Tibial nerve (tissue), 4 donors: ENCODE results near the gene USP7. TPM values are rescaled to one million over a fixed set of nuclear protein-coding genes. Genes with fewer than 3 reads are reported as not detected.

Source experiments
- DNase-seq, 2 donors: peaks; one replicate each; pipeline ENCODE4 v3.0.0-alpha.2; 2019; ENCODE audit warnings: low spot score in 2 of 2
- H3K27ac ChIP-seq, 4 donors: fragments of 200-600 bp; sonication (generic) in 3 of 4; one replicate each; pipeline ENCODE4 v1.5.1; 2017 to 2019; ENCODE audit warnings: mild to moderate bottlenecking in 1 of 4
- H3K27me3 ChIP-seq, 2 donors: fragments of 200-600 bp; sonication (generic) in 1 of 2; one replicate each; pipeline versions ENCODE4 v1.5.1 to v1.6.0; 2017 to 2019
- H3K36me3 ChIP-seq, 3 donors: fragments of 200-600 bp; sonication (generic); one replicate each; pipeline ENCODE4 v1.5.1; 2018 to 2019
- H3K4me1 ChIP-seq, 4 donors: fragments of 200-600 bp; sonication (generic) in 3 of 4; one replicate each; pipeline ENCODE4 v1.5.1; 2017 to 2019
- H3K4me3 ChIP-seq, 4 donors: fragments of 200-600 bp; sonication (generic) in 3 of 4; one replicate each; pipeline ENCODE4 v1.5.1; 2017 to 2019; ENCODE audit warnings: mild to moderate bottlenecking in 1 of 4, moderate library complexity in 1 of 4
- H3K9me3 ChIP-seq, 4 donors: fragments of 200-600 bp; sonication (generic) in 3 of 4; one replicate each; pipeline ENCODE4 v1.5.1; 2017 to 2019
- CTCF ChIP-seq, 5 experiments: fragments of 200-600 bp in 3 of 5; fragments of 450-650 bp in 2 of 5; sonication (generic) in 3 of 5; IDR thresholded peaks; one replicate each; pipeline ENCODE4 v1.5.1; 2016 to 2019; ENCODE audit warnings: antibody characterized with exemption in 5 of 5, mild to moderate bottlenecking in 3 of 5, moderate library complexity in 2 of 5
- EP300 ChIP-seq, 2 donors: sonication (generic); formaldehyde crosslinking; IDR thresholded peaks; one replicate each; pipeline ENCODE4 v1.6.1; 2017; ENCODE audit warnings: antibody characterized with exemption in 2 of 2, mild to moderate bottlenecking in 1 of 2
- POLR2A ChIP-seq, 2 donors: fragments of 450-650 bp; IDR thresholded peaks; one replicate each; pipeline ENCODE4 v1.6.1; 2017; ENCODE audit warnings: antibody characterized with exemption in 2 of 2, mild to moderate bottlenecking in 2 of 2, moderate library complexity in 2 of 2
- WGBS, 2 donors: methylation state at CpG; one replicate each; pipeline ENCODE4 v1.1.5; 2018; 5-methylcytosine and 5-hydroxymethylcytosine counted together
- total RNA-seq, 4 donors: library from RNA; depleted of rRNA; stranded (reverse); fragments of >200 nt; gene quantifications; one replicate each; pipeline ENCODE4 v1.1.0, GENCODE V29; 2016

The USP7 gene
- total RNA-seq, 4 donors from 2014 or later: 83.4 to 114 (median 89.6) TPM

DNA sequence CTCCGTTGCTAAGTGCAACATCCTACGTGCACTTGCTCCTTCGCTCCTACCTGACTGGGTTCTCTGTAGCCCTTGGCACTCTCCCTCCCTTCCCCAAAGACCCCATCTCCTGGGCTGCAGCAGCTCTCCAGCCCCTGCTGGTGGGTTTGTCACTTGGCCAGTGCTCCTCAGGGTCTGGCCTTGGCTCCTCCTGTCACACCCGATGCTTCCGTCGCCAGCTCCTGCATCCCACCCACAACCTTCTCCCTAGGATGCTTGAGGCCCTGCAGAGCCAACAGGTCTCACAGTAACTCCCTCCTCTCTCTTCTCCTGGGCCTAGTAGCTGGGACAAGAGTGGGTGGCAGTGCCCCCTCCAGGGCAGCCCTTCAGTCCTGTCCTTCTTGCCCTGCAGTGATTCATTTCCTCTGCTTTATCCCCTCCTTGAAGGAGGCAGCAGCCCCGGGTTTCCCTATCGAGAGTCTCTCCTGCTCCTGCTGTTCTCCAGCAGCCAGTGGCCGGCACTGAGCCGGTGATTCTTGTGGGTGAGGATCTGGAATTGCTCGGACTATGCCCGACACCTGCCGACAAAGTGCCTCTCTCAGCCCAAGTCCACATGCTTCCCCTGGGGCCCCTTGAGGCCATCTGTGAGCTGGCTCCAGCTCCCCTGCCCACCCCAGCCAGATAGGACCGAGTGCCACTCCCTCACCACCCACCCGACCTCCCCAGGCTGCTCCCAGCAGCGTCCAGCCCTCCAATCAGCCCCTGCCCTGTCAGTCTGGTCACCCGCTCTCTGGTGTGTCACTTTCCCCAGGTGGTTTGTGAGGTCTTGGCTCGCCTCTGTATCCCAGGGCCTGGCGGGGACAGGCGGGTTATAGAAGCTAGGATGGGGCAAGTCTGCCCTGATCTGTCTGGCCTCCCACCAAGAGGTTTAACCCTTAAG lies 77.8 kb downstream of the USP7 start:
- WGBS, 2 donors: 13 to 14% methylated on average over 14 to 20 of the region's 20 CpGs
- Histone ChIP-seq H3K27me3 (peaks cover 0 to 35% of the 10 kb centered on the region in 2 donors), H3K36me3 (peaks cover 0 to 33% (median 0%) of the 10 kb centered on the region in 3 donors), H3K4me3 (no peak overlapping the region), H3K27ac (no peak overlapping the region), H3K4me1 (peaks cover 0 to 21% (median 11%) of the 10 kb centered on the region in 4 donors), H3K9me3 (no peaks in the 10 kb centered on the region)
- DNase-seq: no peak
- no peak for TF ChIP-seq EP300 (IDR thresholded peaks at IDR 0.05)

GRCh38 chr16:8882725-8883377 lies 80.9 kb downstream of the USP7 start:
- peaks cover 0 to 35% of the 10 kb centered on the region in 2 donors for H3K27me3 ChIP-seq
- H3K4me3 ChIP-seq: no peak overlapping the region
- no peaks in the 10 kb centered on the region for H3K9me3 ChIP-seq
- H3K27ac ChIP-seq: no peak overlapping the region
- H3K4me1 ChIP-seq: peaks cover 0 to 33% (median 14%) of the 10 kb centered on the region in 4 donors
- H3K36me3 ChIP-seq: peaks cover 0 to 7% (median 0%) of the 10 kb centered on the region in 3 donors
- DNase-seq: no peak
- TF ChIP-seq POLR2A (IDR thresholded peaks at IDR 0.05) (no peak), CTCF (IDR thresholded peaks at IDR 0.05) (no peak), EP300 (IDR thresholded peaks at IDR 0.05) (no peak)
- whole genome bisulfite sequencing, 2 donors: 83 to 87% methylated on average over 17 of the region's 17 CpGs

DNA sequence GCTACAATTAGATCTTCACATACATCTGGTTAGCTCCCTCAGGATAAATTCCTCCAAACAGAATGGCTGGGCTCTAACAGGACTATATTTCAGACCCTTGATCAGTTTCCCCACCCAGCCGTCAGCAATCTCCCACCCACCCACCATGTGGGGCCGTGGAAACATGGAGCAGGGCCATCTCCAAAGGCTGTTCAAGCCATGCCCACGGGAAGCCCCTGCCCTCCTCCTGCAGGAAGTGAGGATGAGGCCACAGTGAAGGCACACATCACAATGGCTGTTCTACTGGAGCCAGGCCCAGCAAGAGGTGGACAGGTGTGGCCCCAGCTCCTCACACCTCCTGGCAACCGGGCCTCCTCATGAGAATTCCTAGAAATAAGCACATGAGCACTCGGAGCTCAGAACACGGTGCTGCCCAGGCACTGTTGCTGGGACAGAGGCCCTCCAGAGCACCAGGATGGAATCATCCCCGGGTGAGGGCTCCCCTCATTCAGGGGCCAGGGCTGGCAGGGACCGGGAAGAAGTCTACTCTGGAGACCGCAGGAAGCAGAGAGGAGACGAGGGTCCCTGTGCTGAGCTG lies 81.6 kb downstream of the USP7 start, which contains the start of gene LITAFD:
Gene LITAFD, plus strand, starts transcription at position 311 of the 577 bp plus-strand sequence. CDS start 2,005 bp downstream, outside the sequence.
- TF ChIP-seq POLR2A (IDR thresholded peaks at IDR 0.05) (no peak), EP300 (IDR thresholded peaks at IDR 0.05) (no peak), CTCF (IDR thresholded peaks at IDR 0.05) (no peak)
- Histone ChIP-seq H3K4me3 (no peak within 1 kb of the TSS), H3K27me3 (peaks cover 0 to 35% of the 10 kb centered on the region in 2 donors), H3K4me1 (peaks cover 0 to 33% (median 14%) of the 10 kb centered on the region in 4 donors), H3K27ac (no peak within 1 kb of the TSS), H3K9me3 (no peaks in the 10 kb centered on the region), H3K36me3 (no peaks in the 10 kb centered on the region)
- no peak for DNase-seq
- WGBS, 2 donors: 67 to 77% methylated on average over 9 of the region's 10 CpGs

DNA sequence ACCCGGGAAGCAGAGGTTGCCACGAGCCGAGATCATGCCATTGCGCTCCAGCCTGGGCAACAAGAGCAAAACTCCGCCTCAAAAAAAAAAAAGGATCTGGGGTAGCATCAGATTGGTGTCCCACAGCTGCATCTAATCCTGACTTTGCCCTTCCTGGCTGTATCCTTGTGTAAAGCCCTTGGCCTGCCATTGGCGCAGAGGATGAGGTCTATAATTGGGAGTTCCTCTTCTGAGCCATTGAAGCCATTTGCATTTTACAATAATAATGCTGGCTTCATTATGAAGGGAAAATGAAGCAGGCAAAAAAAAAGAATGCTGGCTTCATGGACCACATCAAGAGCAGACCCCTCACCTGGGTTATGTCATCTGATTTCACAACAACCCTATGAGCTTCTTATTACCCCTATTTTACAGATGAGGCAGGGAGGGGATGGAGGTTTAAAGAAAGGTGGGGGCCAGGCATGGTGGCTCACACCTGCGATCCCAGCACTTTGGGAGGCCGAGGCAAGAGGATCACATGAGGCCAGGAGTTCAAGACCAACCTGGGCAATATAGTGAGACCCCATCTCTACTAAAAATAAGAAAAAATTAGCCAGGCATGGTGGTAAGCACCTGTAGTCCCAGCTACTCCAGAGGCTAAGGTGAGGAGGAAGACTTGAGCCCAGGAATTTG lies 82.7 kb downstream of the USP7 start:
- Histone ChIP-seq H3K4me3 (no peak overlapping the region), H3K27me3 (peaks cover 0 to 35% of the 10 kb centered on the region in 2 donors), H3K4me1 (peaks cover 0 to 27% (median 8%) of the 10 kb centered on the region in 4 donors), H3K36me3 (no peaks in the 10 kb centered on the region), H3K27ac (no peak overlapping the region), H3K9me3 (no peaks in the 10 kb centered on the region)
- 92 to 93% methylated on average over 8 of the region's 8 CpGs for WGBS, 2 donors
- no peak for TF ChIP-seq EP300 (IDR thresholded peaks at IDR 0.05)
- TF ChIP-seq CTCF (IDR thresholded peaks at IDR 0.05): no peak
- no peak for TF ChIP-seq POLR2A (IDR thresholded peaks at IDR 0.05)
- DNase-seq: no peak

DNA sequence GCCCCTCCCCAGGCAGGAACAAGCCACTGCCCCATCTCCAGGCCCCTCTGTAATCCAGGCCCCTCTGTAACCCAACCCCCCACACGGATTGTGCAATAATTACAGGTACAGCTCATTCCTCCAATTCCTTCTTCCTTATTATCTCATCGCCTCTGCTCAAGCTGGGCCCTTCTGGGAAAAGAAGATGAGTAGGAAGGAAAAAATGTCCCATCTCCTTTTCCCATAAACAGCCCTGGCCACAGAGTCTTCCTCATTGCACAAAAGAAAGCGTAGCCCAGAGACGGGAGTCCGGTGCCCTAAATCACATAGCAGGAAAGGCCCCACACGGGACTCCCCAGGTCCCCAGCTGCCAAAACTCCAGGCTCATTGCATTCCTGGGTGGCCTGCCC lies 85.2 kb downstream of the USP7 start:
- peak in 1 of 2 donors; percentile 40 for DNase-seq
- 55 to 60% methylated on average over 6 of the region's 6 CpGs for WGBS, 2 donors
- peaks cover 0 to 13% (median 3%) of the 10 kb centered on the region in 4 donors for H3K4me1 ChIP-seq
- peaks cover 0 to 15% of the 10 kb centered on the region in 2 donors for H3K27me3 ChIP-seq
- H3K4me3 ChIP-seq: no peak overlapping the region
- no peak for TF ChIP-seq POLR2A (IDR thresholded peaks at IDR 0.05)
- TF ChIP-seq CTCF (IDR thresholded peaks at IDR 0.05): no peak
- TF ChIP-seq EP300 (IDR thresholded peaks at IDR 0.05): peak in 1 of 2 donors; percentile 56
- H3K36me3 ChIP-seq: no peaks in the 10 kb centered on the region
- peak overlapping the region in 3 of 4 donors; percentile 23 to 61 (median 36) for H3K27ac ChIP-seq
- no peaks in the 10 kb centered on the region for H3K9me3 ChIP-seq
